WERI-Rb-1 (cell line): ENCODE results near the gene TAF1B.

Experiments used
- DNase-seq: peaks from one replicate; pipeline ENCODE4 v3.0.0-alpha.2; 2020
- H3K27ac ChIP-seq: fragments of 250-450 bp; sonication (Bioruptor Pico); 2 replicates; pipeline ENCODE4 v1.5.1; 2020; ENCODE audit warnings: mild to moderate bottlenecking, moderate library complexity
- H3K27me3 ChIP-seq: fragments of 250-450 bp; sonication (Bioruptor Pico); 2 replicates; pipeline ENCODE4 v1.5.1; 2021; ENCODE audit warnings: mild to moderate bottlenecking, low read depth, moderate library complexity; ENCODE audit not compliant: insufficient read depth, severe bottlenecking
- H3K36me3 ChIP-seq: fragments of 250-450 bp; sonication (Bioruptor Pico); 2 replicates; pipeline ENCODE4 v1.5.1; 2020; ENCODE audit warnings: mild to moderate bottlenecking, moderate library complexity
- H3K4me3 ChIP-seq: 2 replicates; pipeline ENCODE4 v1.5.1; 2011; ENCODE audit warnings: low read depth, mild to moderate bottlenecking, control low read depth, low read length
- H3K9me3 ChIP-seq: fragments of 250-450 bp; sonication (Bioruptor Pico); 2 replicates; pipeline ENCODE4 v1.5.1; 2021; ENCODE audit warnings: mild to moderate bottlenecking, moderate library complexity; ENCODE audit not compliant: severe bottlenecking
- TF ChIP-seq, protein P1 (sequence below): IDR thresholded peaks from 2 replicates; pipeline ENCODE4 v1.5.1; 2011; ENCODE audit warnings: low read depth, mild to moderate bottlenecking, control low read depth, inconsistent platforms, low read length

Gene TAF1B

DNA sequence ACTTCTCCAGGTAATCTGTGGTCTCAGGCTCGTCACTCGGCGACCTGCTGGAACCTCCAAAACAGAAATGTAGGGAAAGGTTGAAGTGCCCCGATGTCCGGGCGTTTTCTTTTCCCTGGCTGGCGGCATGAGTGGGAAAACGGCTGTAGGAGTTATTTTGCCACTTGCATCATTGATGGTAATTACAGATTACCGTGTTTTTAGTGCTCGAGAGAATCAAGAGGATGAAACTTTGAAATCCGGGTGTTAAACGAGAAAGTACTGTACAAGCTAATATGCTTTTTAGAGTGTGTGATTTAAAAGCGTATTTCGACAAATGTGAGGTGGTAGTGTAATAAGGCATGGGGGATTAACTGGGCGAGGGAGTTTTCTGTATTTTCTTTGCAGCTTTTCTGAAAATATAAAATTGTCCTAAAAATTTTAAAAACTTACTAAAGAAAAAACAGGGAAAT, 109.0 kb downstream of the TAF1B start:
- peak overlapping the region; percentile 50 for H3K4me3 ChIP-seq
- peak overlapping the region; percentile 75 for H3K27ac ChIP-seq
- peaks cover 16% of the 10 kb centered on the region for H3K36me3 ChIP-seq
- H3K9me3 ChIP-seq = no peaks in the 10 kb centered on the region
- H3K27me3 ChIP-seq = no peaks in the 10 kb centered on the region
- DNase-seq = no peak
- TF ChIP-seq, protein P1, sequence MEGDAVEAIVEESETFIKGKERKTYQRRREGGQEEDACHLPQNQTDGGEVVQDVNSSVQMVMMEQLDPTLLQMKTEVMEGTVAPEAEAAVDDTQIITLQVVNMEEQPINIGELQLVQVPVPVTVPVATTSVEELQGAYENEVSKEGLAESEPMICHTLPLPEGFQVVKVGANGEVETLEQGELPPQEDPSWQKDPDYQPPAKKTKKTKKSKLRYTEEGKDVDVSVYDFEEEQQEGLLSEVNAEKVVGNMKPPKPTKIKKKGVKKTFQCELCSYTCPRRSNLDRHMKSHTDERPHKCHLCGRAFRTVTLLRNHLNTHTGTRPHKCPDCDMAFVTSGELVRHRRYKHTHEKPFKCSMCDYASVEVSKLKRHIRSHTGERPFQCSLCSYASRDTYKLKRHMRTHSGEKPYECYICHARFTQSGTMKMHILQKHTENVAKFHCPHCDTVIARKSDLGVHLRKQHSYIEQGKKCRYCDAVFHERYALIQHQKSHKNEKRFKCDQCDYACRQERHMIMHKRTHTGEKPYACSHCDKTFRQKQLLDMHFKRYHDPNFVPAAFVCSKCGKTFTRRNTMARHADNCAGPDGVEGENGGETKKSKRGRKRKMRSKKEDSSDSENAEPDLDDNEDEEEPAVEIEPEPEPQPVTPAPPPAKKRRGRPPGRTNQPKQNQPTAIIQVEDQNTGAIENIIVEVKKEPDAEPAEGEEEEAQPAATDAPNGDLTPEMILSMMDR = no peak

DNA sequence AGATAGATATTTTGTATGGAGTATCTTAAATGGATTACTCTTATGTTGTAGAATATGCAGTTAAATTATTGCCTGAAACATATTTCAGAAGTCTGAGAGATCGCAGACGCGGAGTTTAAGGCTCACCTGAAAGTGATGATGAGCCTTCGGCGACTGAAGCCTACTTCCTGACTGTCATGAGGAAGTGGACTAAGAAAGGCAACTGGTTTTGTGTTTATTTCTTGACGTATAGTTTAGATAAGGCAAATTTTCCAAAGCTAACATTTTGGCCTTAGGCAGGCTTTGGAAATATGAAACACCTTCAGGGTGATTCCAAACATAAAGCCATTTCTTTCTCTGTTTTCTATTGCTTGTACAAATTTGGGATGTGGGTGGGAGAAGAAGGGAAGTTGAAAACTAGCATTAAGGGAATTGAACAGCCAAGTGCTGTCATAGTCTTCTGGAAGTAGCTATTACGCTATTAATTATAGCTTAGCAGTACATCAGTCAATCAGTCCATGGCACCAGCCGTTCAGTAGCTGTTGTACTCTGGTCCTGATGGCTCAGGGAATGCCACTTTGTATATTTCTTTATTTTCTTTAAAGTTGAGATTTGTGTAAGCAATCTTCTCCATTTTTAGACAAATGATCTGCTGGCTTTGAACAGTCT, 109.7 kb downstream of the TAF1B start:
- TF ChIP-seq, protein P1 = no peak
- Histone ChIP-seq H3K27ac (no peak overlapping the region), H3K4me3 (peak overlapping the region; percentile 50; the same call in 1 of the 2 replicates), H3K9me3 (no peaks in the 10 kb centered on the region), H3K27me3 (no peaks in the 10 kb centered on the region), H3K36me3 (peaks cover 21% of the 10 kb centered on the region)
- DNase-seq = no peak

DNA sequence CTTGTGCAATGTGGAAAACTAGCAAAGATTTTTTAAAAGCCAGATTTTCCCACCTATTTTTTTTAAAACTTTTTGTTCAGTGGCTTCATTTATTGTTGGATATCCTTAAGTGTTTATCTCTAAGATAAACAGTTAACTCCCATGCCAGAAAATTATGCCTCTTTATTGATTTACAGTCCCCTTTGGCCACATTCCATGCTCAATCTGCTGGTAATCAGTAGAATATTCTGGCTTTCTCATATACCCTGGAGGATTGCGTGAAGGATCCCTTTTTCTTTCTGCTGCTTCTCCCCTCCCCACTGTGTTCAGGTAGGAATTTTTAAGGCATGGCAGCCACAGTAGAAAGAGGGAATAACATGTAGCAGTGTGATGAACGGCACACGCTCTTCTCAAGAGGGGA, 110.9 kb downstream of the TAF1B start:
- no peak for DNase-seq
- Histone ChIP-seq H3K27ac (no peak overlapping the region), H3K9me3 (no peaks in the 10 kb centered on the region), H3K36me3 (peaks cover 30% of the 10 kb centered on the region), H3K27me3 (no peaks in the 10 kb centered on the region), H3K4me3 (no peak overlapping the region)
- TF ChIP-seq, protein P1 = no peak

DNA sequence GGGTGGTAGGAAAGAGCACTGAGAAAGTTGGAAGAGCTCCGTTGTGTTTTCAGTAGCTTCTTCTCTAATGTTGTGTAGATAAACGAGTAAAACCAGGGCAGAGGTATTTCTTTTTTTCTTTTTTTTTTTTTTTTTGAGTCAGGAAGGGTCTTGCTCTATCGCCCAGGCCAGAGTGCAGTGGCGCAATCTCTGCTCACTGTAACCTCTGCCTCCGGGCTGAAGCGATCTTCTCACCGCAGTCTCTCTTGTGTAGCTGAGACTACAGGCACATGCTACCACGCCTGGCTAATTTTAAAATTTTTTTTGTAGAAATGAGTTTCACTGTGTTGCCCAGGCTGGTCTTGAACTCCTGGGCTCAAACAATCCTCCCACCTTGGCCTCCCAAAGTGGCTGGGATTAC, 114.8 kb downstream of the TAF1B start:
- Histone ChIP-seq H3K36me3 (peaks cover 64% of the 10 kb centered on the region), H3K27me3 (no peaks in the 10 kb centered on the region), H3K4me3 (no peak overlapping the region), H3K27ac (no peak overlapping the region), H3K9me3 (no peaks in the 10 kb centered on the region)
- no peak for DNase-seq
- TF ChIP-seq, protein P1 = no peak

DNA sequence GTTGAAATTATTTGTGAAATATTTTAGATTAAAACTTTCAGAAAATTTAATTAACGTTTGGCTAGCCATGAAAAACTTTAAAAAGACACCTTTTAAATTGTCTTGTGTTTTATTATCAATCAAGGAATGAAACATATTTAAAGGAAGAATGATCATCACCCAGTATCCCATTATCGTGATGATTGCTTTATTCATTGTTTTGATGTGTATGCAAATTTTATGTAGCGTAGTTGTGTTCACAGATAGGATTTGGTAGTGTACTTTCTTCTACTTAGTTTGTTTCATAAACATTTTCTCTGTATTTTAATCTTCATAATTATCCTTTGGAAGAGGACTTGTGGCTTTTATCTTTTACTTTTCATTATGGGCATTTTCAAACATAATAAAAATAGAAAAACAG, 116.0 kb downstream of the TAF1B start:
- H3K36me3 ChIP-seq = peaks cover 75% of the 10 kb centered on the region
- no peak overlapping the region for H3K27ac ChIP-seq
- H3K27me3 ChIP-seq = no peaks in the 10 kb centered on the region
- no peak overlapping the region for H3K4me3 ChIP-seq
- no peaks in the 10 kb centered on the region for H3K9me3 ChIP-seq
- no peak for DNase-seq
- TF ChIP-seq, protein P1 = no peak

DNA sequence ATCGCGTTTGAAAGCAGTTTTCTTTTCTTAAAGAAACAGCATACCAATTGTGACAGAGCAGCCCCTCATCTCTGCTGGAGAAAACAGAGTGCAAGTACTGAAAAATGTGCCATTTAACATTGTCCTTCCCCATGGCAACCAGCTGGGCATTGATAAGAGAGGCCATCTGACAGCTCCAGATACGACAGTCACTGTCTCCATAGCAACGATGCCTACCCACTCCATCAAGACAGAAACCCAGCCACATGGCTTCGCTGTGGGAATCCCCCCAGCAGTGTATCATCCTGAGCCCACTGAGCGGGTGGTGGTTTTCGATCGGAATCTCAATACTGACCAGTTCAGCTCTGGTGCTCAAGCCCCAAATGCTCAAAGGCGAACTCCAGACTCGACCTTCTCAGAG, 117.7 kb downstream of the TAF1B start:
- Histone ChIP-seq H3K36me3 (peaks cover 80% of the 10 kb centered on the region), H3K27ac (no peak overlapping the region), H3K4me3 (no peak overlapping the region), H3K27me3 (no peaks in the 10 kb centered on the region), H3K9me3 (no peaks in the 10 kb centered on the region)
- no peak for DNase-seq
- TF ChIP-seq, protein P1 = no peak
